ENCODE measurements around the gene TTPAL.

- TF ChIP-seq CTCF (IDR thresholded peaks at IDR 0.05; ENCODE audit: insufficient read depth, low read length, poor library complexity, severe bottlenecking), result no peak
- no peak for TF ChIP-seq EZH2phosphoT487 (conservative IDR thresholded peaks at IDR 0.05; ENCODE audit: low read length)
Observed at GRCh38 chr20:44527716-44528199, 52.1 kb downstream of the TTPAL start.

Measured in SU-DHL-6 (cell line).